ENCODE data around the gene GSN.

Gene GSN

DNA sequence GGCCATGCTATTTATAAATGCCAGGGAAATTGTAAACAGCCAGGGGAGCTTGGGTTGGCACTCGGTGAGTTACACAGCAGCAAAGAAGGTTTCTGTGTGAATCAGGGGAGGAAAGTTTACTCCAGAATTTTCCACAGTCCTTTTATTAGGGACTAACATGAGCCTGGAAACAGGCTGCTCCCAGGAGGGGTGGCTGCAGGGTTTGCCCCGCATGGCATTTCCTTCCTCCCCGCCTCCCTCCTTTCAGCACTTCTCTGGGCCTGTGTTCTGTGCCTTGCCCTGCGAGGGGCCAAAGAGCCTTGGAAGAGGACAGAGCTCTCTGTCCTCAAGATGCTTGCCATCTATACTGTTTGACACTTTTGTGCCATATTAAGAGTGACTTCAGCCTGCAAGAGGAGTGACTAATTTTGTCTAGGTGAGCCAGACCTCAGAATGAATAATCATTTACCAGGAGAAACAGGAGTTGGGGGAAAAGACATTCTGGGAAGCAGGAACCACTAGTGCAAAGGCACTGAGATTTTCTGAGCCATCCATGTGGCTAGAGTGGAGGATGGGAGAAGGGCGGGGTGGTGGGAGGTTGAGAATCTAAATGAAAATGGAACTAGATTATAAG, 1.8 kb downstream of the GSN start:
- no peak overlapping the region for H3K4me3 ChIP-seq (ENCODE audit: low read length)
- DNase-seq (ENCODE audit: low read depth, low spot score) = no peak

DNA sequence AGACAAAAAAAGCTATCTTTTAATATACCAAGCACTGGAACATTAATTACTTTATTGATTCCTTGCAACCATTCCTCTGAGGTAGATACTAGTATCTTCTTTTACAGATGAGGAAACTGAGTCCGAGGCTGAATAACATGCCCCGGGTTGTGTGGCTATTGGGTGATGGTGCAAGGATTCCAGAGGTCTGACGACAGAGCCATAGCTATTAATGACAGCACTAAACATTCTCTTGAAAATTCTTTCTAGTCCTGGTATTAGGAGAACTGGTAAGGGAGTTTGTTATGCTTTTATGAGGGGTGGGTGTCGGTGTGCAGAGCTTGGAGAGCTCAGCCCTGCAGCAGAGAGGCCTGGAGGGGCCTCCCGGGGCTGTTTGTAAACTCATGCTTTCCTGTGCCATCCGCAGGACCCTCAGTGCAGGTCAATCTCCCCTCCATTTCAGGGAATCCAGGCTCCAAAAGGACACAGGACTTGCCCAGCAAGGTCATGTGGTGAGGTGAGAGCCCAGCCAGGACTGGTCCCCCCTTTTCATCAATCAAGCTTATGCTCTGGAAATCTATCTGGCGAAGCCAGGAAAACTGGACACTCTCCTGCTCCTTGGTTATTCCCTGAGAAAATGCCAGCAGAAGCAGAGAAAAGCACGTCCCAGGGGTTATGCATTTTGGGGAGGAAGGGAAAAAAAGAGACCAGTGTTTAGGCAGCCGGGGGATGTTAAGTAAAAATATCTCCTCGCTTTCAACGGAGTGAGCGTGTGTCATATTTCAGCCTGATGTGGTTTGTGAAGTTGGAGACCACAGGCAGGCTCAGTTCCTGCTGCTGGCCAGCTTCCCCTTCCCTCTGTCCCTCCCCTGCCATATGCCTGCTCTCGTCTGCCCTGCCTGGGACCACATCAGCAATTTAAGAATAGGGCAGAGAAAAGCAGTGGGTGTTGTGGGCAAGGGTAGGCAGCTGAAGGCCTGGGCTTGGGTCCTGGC, 3.7 kb downstream of the GSN start:
- H3K4me3 ChIP-seq (ENCODE audit: low read length) = no peak overlapping the region
- DNase-seq (ENCODE audit: low read depth, low spot score) = peak; percentile 14

DNA sequence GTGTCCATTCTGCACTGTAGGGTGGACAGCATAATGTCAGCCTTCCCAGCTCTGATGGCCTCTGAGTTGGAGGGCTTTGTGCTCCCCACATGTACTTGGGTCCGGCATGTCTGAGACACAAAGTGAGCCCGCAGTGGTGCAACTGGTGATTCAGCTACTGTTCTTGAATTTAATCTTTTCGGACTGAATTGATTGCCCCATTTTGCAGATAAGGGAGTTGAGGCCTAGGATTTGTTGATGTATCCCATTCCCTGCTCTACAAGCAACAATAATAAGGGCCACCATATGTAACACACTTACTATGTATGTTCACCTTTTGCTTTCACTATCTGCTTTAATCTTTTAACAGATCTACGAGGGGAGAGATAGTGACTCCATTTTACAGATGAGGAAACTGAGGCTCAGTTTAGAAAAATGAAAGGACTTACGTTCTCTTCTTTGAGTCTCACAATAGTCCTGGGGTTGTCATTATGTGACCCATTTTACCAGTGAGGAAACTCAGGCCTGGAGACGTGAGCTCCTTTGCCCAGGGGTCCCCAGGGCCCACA, 4.5 kb downstream of the GSN start:
- H3K4me3 ChIP-seq (ENCODE audit: low read length) = no peak overlapping the region
- no peak for DNase-seq (ENCODE audit: low read depth, low spot score)

DNA sequence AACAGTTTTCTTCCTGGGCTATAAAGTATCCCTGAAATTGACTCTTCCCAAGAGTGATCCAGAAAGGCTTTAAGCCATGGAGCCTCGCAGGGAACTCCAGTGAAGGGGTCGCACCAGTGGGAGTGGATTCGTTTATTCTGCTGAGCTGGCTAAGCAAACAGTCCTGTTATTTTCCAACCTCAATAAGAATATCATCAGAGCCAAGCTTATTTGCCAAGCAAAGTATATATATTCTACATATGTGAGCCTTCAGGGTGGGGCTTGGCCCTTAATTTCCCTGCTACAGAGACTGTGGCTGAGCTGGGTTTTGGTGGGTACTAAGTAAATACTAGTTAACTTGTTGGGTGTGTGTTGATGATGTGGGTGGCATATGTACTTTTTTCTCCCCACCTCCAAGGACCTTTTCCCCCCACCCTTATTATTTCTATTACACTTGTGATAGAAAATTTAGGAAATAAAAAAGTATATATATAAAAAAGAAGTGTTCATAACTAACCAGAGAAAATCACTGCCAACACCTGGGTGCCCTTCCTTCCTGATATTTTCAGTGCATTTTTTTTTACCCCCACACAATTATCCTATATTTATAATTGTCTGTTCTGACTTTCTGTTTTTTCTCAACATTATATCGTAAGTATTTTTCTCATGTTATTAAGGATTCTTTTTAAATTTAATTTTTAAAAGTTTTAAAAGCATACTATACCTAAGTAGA, 5.3 kb downstream of the GSN start:
- no peak for DNase-seq (ENCODE audit: low read depth, low spot score)
- no peak overlapping the region for H3K4me3 ChIP-seq (ENCODE audit: low read length)

DNA sequence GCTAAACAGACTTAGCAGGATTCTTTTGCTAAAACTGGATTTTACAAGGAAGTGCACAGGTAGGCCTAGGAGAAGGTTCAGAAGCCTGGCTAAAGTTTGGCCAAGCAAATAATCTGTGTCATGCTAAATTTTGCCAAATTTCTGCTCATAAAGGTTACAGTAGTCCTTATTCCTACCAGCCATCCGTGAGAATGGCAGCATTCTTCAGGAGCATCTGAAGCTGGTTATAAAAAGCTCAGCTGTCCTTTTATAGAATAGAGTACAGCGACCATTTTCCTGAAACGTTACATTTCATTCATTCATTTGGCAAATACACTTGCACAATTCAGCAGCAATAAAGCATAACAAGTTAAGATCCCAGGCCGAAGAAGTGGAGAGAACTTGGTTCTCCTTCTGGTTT, 6.9 kb downstream of the GSN start:
- no peak overlapping the region for H3K4me3 ChIP-seq (ENCODE audit: low read length)
- no peak for DNase-seq (ENCODE audit: low read depth, low spot score)

DNA sequence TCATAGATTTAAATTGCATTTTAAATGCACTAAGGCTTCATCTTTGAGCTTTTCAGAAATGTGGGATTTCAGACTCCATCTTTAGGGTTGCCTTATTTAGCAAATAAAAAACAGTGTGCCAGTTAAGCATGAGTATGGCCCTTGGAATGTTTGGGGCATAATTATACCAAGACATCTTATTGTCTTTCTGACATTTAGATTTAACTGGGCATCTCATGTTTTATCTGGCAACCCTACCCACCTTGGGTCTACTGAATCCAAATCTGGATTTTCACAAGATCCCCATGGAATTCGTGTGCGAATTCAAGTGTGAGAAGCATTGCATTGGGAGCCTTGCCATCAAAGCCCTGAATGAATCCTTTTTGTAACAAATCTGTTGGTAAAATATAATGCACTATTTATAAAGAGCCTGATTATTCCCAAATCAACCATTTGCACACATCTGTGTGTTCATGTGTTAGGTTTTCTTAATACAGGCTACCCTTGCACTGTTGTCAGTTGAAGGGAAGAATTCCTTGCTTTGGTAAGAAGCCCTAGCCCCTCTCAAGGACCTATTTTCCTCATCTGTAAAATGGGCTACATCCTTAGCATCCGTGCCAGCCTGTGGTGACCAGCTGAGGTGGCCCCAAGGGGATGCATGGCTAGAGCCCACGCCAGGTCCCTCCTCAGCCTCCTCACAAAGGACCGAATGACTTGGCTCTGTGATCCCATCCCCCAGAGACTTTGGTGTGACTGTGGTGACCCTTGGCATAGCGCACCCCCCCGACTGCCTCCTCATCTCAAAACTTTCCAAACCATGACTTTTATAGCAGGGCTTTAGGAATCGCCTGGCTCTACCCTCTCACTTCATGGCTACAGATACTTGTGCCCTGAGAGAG, 8.1 kb downstream of the GSN start:
- DNase-seq (ENCODE audit: low read depth, low spot score) = no peak
- H3K4me3 ChIP-seq (ENCODE audit: low read length) = no peak overlapping the region

DNA sequence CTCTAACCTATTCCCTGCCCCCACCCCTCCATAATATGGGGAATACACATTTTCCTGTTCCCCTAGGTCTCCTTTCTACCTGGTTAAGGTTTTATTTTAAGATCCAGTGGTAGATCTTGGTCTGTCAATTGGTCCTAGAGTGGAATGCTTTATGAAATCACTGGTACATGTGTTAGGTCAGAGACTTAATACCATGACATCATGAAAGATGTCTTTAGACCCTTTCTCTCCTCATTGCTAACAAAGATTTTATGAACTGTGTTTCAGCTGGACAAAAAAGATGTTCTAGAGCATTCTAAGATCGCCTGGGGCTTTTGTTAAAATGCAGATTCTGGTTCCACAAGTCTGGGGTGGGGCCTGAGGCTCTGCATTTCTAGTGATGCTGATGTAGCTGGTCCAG, 9.1 kb downstream of the GSN start:
- no peak overlapping the region for H3K4me3 ChIP-seq (ENCODE audit: low read length)
- DNase-seq (ENCODE audit: low read depth, low spot score) = no peak

DNA sequence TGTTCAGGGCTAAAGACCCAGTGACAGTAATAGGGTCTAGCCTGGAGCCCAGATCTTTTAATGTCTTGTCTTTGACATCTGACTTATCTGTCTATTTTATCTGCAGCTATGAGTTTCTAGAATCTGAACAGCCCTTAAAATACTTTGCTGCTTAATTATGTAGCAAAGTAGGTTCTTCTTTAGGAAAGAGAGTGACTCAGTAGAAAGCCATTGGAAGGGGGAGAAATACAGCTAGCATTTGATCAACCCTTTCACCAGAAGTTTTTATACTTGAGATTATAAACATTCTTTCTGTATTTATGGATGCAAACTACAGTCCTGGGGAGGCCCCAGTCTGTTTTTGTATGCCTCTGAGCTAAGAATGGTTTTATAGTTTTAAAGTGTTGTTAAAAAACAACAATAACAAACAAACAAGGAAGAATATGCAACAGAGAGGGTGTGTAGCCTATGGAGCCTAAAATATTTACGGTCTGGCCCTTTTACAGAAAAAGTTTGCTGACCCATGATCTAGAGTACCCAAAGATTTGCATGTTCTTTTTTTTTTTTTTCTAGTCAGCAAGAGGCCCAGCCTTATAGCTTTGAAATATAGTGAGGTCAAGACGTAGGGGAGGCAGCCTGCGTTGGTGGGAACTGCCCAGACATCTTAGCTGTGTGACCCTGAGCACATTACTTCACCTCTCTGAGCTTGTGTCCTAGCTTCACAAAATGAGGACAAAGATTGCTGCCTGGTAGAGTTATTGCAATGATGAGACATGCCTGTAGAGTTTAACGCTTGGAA, 9.7 kb downstream of the GSN start:
- H3K4me3 ChIP-seq (ENCODE audit: low read length) = no peak overlapping the region
- DNase-seq (ENCODE audit: low read depth, low spot score) = no peak

DNA sequence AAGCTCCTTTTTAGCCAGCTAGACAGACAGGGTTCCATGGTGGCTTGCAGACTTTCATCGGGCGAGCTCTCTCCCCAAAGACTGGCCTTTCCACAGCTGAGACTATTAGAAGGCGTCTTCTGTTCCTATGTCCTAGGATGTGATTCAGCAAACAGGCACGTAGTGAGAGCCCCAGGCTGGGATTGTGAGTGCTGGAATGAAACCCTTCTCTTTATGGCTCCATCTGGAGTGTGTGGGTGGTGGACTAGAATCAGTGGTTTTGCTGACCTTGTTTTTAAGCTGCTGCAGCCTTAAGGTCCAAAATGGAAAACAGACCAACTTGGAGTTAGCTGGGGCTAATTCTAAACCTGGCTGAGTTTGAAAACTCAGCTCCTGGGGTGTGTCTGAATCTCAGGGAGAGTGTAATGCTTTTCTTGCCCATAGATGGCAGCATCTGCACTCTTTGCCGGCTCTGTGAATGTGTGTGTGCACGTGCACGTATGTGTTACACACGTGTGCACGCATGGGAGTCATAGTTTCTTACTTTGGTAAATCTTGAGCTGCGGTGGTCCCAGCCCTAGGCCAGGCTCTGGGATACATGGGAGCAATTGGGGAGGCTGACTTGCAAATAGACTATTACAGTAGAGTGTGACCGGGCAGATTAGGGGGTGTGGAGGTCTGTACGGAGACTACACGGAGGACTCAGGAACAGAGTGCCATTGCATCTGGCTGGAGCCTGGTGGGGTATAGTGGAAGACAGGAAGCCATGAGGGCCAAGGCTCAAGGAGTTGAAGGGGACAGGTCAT, 10.7 kb downstream of the GSN start:
- DNase-seq (ENCODE audit: low read depth, low spot score) = peak; percentile 63

DNA sequence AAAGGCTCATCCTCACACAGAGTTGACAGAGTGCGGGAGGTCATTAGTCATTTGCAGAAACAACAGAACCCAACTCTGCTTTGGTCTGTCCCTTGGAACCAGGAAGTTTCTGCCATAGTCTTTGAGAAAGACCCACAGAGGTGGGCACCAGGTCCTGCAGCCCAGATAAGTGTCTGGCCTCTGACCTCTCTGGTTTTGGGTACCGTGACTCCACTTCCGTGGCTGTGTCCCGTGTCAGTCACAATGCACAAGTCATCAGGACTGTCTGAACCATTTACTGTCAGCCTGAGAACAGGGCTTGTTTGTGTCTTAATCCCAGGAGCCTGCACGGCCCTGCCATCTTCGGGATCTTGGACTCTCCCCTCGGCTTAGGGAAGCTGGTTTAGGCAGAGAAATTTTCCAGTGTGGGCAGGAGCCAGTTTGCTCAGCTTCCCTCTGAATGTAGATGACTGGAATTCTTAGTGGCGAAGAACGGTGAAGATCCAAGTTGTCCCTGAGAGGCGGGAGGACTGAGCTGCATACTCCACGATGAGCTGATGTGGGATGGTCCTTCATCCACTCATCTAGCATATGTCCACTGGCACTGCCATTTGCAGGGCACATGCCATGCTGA, 11.9 kb downstream of the GSN start:
- DNase-seq (ENCODE audit: low read depth, low spot score) = no peak
- no peak overlapping the region for H3K4me3 ChIP-seq (ENCODE audit: low read length)

More for the DNA sequence above, 10.7 kb downstream of the GSN start:
- H3K4me3 ChIP-seq (ENCODE audit: low read length) = no peak overlapping the region

DNA sequence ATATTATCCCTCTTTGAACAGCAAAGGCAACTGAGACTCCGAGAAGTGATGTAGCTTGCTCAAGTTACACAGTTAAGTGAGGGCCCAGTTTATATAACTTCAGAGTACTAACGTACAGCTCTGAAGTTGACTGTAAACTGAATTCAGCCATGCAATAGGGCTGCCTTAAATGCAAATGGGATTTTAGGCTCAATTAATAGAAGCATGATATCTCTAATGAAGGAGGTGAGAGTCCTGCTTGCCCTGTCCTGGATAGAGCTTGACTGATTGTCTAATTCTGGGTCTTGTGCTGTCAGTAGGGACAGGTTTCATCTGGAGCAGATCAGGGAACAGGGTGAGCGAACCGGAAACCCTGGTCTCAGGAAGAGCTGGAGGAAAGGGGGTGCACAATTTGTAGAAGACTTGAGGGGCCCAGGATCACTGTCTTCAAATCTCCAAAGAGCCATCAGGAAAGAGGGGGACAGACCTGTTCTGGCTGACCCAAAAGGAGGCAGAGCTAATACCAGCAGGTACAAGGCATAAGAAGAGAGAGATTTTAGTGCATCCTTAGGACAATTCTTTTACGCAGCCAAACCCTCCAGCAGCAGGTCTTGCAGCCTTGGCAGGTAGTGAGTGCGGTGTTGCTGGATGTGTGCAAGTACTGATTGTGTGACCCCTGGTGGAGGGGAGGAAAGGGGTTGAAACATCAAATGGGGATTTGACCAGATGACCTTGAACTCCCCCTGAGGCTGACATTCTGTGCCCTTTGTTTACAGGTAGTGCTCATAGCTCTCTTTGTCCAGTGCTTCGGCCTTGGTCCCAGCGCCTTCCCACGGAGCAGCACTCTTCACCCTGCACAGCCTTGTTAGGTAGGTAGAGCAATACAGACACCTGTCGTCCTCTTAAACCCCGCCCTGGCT, 13.0 kb downstream of the GSN start:
- no peak for DNase-seq (ENCODE audit: low read depth, low spot score)
- no peak overlapping the region for H3K4me3 ChIP-seq (ENCODE audit: low read length)

DNA sequence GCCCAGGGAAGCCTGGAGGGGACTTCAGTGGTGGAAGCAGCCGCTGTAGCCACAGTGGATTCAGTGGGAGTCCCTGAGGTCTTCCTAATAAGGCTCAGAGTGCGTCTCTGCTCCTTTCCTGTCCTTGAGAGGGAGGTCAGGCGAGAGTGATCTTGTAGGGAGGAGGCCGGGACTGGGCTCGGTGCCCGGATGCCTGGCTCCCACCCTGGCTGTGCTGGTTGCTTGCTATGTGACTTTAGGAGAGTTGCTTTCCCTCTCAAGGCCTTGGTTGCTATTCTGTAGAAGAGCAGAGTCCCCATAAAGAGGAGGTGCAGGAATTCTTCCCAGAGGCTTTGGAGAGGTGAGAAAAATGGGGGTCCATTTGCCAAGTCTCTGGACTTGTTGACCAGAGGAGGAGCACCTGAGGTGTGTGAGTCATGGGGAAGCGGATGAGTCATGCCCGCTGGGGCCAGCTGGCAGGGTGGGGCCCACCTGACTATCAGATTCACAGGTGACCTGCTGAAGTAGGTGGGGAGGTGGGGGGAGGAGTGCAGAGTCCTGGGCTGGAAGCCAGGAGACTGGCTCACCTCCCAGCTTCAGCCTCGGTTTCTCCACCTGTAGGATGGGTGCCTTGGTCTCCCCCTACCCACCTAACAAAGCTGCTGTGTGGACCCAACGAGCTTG, 13.8 kb downstream of the GSN start:
- no peak for DNase-seq (ENCODE audit: low read depth, low spot score)
- H3K4me3 ChIP-seq (ENCODE audit: low read length) = no peak overlapping the region

DNA sequence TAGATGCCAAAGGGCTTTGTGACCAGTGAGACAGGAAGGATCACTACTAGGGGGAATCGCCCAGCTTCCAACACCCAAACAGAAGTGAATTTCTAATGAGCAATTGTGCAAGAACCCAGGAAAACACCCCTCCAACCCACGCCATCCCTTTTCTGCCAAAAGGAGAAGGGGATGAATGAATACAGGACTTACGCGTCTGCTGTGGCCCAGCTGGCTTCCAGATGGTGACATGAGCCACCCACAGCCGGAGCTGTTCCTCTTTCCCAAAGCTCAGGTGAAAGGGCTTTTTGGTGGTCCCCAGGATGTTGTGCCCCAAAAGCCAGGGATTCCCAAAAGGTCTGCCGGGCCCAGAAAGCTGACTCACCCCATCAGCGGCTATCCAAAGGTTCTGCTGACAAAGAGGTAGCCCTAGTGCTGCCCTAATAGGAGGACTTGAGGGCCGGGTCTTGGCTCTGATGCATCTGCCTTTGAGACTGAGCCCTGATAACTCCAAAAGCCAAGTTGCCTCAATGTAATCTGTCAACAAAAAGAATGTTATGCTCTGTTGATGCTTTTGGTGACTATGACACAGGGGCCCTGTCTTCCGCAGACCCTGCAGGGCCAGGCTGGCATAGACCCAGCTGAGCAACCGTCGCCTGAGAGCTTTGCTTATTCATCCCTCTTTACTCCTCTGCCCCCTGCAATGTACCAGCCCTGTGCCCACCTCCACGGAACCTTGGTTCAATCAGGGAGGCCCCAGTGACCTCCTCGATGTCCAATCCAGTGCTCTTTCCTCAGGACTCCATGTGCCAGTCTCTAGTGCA, 14.5 kb downstream of the GSN start:
- no peak overlapping the region for H3K4me3 ChIP-seq (ENCODE audit: low read length)
- DNase-seq (ENCODE audit: low read depth, low spot score) = no peak

DNA sequence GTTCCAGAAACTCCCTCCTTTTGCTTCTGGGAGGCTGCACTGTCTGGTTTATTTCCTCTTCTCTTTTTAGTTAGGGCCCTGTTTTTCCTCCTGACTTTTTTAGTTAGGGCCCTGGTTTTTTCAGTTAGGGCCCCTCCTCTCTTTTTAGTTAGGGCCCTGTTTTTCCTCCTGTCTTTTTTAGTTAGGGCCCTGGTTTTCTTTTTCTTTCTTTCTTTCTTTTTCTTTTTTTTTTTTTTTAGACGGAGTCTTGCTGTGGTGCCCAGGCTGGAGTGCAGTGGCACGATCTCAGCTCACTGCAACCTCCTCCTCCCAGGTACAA, 15.1 kb downstream of the GSN start:
- no peak for DNase-seq (ENCODE audit: low read depth, low spot score)
- no peak overlapping the region for H3K4me3 ChIP-seq (ENCODE audit: low read length)
